ENCODE results near the gene SMAD1.
A peak's percentile ranks its signal among the peaks of the same experiment; 100 is the strongest.

Gene SMAD1

GRCh38 chr4:145481164-145481941, at the start of gene SMAD1:
TSS of gene SMAD1 (plus strand) at chr4:145481853. CDS start at chr4:145514614, 32,761 bp downstream.
- FAIRE-seq = no peak

GRCh38 chr4:145433684-145434083, 48.0 kb upstream of the SMAD1 start:
- DNase-seq (ENCODE audit: extremely low spot score, insufficient read length, low read depth) = no peak

More at GRCh38 chr4:145481164-145481941, at the start of gene SMAD1:
- DNase-seq (ENCODE audit: extremely low spot score, insufficient read length, low read depth) = no peak

DNA sequence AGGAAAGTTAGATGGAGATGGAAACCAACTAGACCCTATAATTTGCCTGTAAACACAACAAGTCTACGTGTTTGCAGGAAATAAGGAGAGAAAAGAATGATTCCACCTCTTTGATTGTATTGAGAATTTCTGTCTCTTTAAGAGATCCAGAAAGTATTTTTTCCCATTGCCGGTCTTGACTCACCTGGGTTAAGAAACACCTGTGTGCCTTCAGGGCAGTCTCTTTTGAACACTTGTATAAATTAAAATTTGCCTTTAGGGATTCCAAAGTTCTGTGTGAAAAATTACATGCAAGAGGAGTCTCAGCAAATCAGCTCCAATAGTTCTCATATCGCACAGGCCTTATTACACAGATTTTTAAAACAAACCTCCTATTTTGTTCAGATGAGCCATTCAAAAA, 46.0 kb upstream of the SMAD1 start:
- DNase-seq (ENCODE audit: extremely low spot score, insufficient read length, low read depth) = no peak
- no peak for FAIRE-seq

More at GRCh38 chr4:145433684-145434083, 48.0 kb upstream of the SMAD1 start:
- no peak for FAIRE-seq

GRCh38 chr4:145436114-145436513, 45.5 kb upstream of the SMAD1 start:
- DNase-seq (ENCODE audit: extremely low spot score, insufficient read length, low read depth) = no peak
- no peak for FAIRE-seq

DNA sequence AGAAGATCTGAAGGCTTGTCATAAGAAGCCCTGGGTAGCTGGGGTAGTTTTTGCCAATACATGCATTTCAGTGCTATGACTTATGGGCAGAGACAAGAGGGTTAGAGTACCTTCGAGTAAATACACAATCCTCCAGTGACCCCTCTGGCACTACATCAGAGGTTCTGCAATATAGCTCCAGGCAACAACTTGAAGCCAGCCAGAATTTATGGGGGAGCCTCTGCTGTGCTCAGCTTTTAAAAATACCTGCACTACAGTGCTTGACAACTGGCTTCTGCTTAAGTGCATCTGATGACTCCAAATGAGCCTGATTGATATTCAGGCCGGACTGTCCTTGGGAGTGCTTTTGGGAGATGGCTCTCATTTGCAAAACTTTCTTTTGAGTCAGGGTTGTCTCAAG, 44.9 kb upstream of the SMAD1 start:
- FAIRE-seq (no peak), DNase-seq (ENCODE audit: extremely low spot score, insufficient read length, low read depth) (no peak)

DNA sequence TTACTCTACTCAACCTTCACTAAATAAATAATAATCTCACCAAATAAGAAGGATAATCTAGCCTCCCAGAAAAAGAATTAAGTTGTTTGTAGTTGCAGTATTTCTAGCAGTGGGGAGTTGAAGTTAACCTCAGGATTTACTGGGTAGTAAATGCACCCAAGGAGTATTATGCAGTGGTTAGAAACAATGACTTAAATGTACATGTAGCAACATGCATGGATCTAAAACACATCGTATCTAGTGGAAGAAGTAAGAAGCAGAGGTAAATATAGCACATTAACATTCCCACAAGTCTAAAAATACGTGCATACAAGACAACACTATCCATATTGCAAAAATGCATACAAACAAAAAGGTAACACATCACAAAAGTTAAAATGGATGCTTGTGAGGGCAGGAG, 44.2 kb upstream of the SMAD1 start:
- DNase-seq (ENCODE audit: extremely low spot score, insufficient read length, low read depth) = no peak
- no peak for FAIRE-seq

GRCh38 chr4:145438298-145438697, 43.4 kb upstream of the SMAD1 start:
- no peak for DNase-seq (ENCODE audit: extremely low spot score, insufficient read length, low read depth)
- no peak for FAIRE-seq

- peak; percentile 41 for FAIRE-seq
- DNase-seq (ENCODE audit: extremely low spot score, insufficient read length, low read depth) = no peak
These were observed 41.2 kb upstream of the SMAD1 start for GRCh38 chr4:145440292-145441007.

DNA sequence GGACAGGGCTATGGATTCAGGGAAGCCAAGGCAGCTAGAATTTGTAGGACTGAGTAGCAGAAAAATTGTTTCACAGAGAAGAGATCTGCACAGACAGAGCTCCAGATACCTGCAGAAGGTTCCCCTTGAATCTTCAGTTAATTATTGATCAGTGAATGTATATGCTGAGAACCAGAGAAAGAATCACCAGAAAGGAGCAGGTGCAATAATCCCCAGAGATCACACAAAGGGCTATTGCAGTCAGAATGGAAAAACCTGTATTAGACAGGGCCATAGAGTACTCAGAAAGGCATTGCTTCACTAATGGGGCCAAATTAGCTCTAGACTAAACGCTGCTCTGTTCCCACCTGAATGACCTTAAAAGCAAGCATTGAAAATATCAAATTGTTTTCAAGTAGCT, 35.5 kb upstream of the SMAD1 start:
- DNase-seq (ENCODE audit: extremely low spot score, insufficient read length, low read depth) = peak; percentile 7
- no peak for FAIRE-seq

DNA sequence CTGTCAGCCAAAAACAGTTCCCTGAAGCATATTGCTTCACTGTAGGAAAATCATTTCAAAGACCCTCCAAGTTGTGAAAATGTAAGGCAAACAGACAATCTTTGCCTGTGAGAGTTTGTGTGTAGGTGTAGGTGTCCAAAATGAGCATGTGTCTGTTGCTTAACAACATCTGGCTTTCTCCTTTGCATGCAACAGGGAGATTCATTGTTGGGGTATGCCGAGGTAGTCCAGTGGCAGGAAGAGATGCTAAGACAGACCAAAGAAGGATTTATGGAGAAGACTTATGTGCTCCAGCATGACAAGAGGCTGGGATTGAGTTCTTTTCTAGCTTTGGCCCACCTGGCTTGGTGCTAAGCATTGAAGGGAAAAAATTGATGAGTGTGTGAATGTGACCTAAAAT, 29.8 kb upstream of the SMAD1 start:
- FAIRE-seq = no peak

DNA sequence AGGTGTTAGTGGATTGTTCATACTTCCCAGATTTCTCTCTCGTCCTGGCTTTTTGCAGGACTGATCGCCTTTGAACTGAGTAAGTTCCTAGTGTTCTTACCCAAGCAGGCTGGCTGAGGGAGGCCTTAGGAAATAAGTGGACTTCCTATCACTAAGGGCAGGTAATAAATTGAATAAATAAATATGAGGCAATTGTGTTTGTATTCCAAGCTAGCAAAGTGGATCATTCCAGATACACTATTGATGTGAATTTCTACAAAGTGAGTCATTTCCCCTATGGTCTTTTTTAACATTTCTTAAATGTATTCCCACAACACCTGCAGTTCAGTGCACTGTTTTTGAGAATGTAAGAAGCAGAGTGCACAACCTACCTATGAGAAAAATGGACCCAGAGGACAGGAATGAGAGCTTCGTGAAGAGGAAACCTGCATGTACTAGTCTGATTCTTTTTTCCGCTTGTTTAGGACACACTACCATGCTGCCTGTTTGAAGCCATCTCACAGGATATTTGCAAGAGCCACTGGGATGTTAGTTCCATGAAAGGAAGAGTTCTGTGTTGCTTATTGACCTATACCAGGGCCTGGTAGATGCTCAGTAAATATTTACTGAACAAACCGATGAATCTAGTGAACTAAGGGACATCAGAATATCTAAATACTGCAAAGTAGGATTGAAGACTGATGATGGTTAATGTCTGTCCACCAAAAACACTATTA, 29.0 kb upstream of the SMAD1 start:
- DNase-seq (ENCODE audit: extremely low spot score, insufficient read length, low read depth) = no peak

More for the DNA sequence above, 29.8 kb upstream of the SMAD1 start:
- no peak for DNase-seq (ENCODE audit: extremely low spot score, insufficient read length, low read depth)

DNA sequence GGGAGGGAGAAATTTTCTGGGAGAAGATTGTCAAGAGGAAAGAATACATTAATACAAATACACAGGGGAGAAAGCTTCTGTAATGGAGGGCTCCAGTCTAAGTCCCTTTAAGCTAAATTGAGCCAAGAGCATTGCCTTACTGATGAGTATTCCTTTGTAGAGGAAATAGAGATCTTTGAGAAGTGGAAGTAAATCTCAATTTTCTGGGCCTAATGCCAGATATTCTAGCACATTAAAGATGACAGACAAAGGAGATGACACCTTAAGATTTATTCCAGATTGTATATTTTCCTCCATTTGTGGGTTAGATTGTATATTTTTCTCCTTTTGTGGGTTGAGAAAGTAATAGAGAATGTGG, 28.5 kb upstream of the SMAD1 start:
- FAIRE-seq = no peak

More for the DNA sequence above, 29.0 kb upstream of the SMAD1 start:
- FAIRE-seq = no peak

GRCh38 chr4:145473203-145473602, 8.4 kb upstream of the SMAD1 start:
- DNase-seq (ENCODE audit: extremely low spot score, insufficient read length, low read depth) (no peak), FAIRE-seq (no peak)

More for the DNA sequence above, 28.5 kb upstream of the SMAD1 start:
- no peak for DNase-seq (ENCODE audit: extremely low spot score, insufficient read length, low read depth)

GRCh38 chr4:145480257-145480656, 1.4 kb upstream of the SMAD1 start:
- DNase-seq (ENCODE audit: extremely low spot score, insufficient read length, low read depth) = no peak

DNA sequence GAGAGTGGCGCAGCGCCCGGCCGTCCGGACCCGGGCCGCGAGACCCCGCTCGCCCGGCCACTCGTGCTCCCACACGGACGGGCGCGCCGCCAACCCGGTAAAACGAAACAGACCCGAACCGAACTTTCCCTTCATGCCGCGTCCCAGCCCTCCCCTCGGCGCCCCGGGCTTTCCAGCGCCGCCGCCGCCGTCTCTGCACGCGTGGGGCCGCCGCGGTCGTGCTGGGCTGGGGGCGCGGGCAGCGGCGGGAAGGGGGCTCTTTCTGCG, 222 bp downstream of the SMAD1 start:
- FAIRE-seq (no peak), DNase-seq (ENCODE audit: extremely low spot score, insufficient read length, low read depth) (no peak)

More at GRCh38 chr4:145480257-145480656, 1.4 kb upstream of the SMAD1 start:
- peak; percentile 12 for FAIRE-seq

GRCh38 chr4:145482209-145483037, 770 bp downstream of the SMAD1 start:
- FAIRE-seq (peak; percentile 84), DNase-seq (ENCODE audit: extremely low spot score, insufficient read length, low read depth) (no peak)

DNA sequence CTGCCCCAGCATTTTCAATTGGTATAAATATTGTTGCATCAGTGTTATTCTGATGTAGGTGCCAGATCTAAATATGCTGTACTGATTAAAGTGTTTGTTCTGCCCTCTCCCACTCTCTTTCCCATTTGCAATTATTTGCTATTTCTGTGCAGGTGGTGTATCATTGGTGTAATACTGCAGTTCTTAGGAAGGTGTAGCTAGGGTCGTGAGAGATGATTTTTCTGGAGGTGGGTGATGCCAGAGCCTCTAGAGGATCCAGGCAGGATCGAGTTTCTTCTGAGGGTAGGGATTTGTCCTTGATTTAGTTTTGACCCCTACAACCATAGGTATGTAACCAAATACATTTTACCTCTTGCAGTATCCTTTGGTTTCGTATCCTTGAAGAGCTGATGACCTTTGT, 1.9 kb downstream of the SMAD1 start:
- FAIRE-seq (no peak), DNase-seq (ENCODE audit: extremely low spot score, insufficient read length, low read depth) (no peak)

- FAIRE-seq = peak; percentile 12
- no peak for DNase-seq (ENCODE audit: extremely low spot score, insufficient read length, low read depth)
These were observed 2.7 kb downstream of the SMAD1 start for GRCh38 chr4:145484225-145484846.

DNA sequence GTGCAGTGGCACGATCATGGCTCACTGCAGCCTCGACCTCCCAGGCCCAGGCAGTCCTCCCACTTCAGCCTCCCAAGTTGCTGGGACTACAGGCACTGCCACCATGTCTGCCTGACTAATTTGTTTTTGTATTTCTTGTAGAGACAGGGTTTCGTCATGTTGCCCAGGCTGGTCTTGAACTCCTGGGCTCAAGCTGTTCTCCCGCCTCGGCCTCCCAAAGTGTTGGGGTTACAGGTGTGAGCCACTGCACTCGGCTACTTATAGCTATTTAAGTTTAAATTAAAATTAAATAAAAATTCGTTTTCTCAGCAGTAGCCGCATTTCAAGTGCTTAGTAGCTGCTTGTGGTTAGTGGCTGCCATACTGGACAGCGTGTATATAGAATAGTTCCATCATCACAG, 3.5 kb downstream of the SMAD1 start:
- DNase-seq (ENCODE audit: extremely low spot score, insufficient read length, low read depth) (no peak), FAIRE-seq (no peak)

- peak; percentile 9 for FAIRE-seq
- DNase-seq (ENCODE audit: extremely low spot score, insufficient read length, low read depth) = no peak
These were observed 5.0 kb downstream of the SMAD1 start for GRCh38 chr4:145486603-145487002.

Measured in GM18507 (cell line).